Bone marrow (tissue), 2 donors: Measurements from ENCODE around the gene IFITM5.
"Not testable (repeated sequence)": the region's sequence is repeated elsewhere in the genome, so short reads cannot be mapped to it uniquely, and the experiment has no call there.

Experiments used
- DNase-seq, 2 donors: peaks; one replicate each; lab custom pipeline; 2025; lab: John Stamatoyannopoulos, UW

Gene IFITM5

GRCh38 chr11:312092-312816, 12.9 kb upstream of the IFITM5 start:
- no peak for DNase-seq

DNA sequence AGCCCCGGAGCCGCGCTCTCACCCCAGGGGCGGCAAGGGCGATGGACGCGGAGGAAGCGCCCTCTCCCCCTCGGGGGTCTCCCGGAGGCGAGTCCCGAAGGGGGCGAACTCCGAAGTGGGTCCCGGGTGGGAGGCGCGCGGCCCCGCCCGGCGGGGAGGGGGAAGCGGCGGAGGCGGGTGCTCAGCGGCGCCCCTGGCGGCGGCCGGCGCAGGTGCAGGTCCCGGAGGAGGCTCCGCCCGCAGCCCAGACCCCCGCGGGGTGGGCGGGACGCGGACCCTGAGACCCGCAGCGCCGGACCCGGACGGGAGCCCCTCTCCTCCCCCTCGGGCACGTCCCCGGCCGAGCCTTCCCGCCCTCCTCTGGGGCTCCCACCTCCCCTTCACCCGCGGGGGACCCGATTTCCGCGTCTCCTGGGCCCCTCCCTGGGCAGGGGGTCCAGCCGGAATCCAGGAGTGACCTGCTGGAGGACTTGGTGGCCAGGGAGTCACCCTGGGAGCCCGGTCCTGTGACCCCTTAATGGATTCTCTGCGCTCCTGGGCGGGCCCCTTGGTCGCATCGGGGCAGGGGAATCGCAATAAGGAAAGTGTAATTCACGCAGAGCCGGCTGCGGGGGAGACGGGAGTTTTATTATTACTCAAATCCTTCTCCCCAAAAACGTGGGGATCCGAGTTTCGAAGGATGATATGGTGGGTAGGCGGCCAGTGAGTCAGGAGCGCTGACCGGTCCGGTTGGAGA, 11.9 kb upstream of the IFITM5 start:
- not testable (repeated sequence) for DNase-seq

DNA sequence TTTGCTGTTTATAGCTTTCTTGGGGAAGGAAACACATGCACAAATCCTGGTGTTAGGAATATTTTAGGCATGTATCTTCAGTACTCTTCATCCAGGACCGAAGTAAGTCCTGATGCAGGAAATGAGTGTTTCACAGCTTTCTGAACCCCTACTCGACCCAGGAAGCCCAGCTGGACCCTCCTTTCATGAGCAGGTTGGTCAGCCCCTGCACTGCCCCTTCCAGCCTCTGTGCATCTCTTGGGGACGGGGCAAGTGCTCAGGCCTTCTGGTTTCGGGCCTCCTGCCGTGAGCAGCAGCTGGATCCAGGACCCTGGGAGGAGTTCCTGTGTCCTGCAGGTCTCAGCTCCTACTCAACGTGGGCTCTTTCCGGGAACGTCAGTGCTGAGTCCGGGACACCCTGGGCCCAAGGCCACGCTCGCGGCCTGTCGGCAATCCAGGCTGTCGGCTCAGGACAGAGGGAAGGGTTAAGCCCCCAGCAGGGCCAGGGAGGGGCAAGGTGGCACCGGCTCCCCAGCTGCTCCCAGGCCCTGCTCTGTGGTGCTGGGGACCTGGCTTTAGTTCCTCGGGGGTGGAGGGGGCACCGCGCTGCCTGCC, 10.8 kb upstream of the IFITM5 start:
- not testable (repeated sequence) for DNase-seq

DNA sequence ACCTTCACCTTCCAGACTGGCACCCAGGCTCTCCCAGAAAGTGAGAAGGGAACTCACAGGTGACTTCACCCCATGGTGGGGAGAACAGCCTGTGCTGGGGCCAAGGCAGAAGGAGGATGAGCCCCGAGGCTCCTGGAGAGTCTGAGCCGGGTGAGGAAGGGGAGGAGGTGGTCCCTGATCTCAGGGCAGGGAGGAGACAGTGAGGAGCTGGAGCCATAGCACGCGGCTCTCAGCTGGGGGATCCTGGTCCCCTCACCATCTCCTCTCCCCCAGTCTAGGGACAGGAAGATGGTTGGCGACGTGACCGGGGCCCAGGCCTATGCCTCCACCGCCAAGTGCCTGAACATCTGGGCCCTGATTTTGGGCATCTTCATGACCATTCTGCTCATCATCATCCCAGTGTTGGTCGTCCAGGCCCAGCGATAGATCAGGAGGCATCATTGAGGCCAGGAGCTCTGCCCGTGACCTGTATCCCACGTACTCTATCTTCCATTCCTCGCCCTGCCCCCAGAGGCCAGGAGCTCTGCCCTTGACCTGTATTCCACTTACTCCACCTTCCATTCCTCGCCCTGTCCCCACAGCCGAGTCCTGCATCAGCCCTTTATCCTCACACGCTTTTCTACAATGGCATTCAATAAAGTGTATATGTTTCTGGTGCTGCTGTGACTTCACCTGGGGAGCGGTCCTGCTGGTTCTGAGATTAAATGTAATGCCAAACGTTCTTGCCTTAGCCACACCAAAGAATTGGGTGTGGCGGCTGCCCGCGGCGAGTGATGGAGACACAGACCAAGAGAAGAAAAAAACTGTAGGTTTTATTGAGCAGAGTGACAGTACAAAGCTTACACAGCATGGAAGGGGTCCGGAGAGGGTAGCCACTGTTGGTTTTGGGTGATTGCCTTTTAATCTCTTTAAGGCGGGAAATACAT, 9.7 kb upstream of the IFITM5 start:
- DNase-seq: not testable (repeated sequence)

- DNase-seq: peak; percentile 34 to 66
Measured at GRCh38 chr11:307766-308708, 8.7 kb upstream of the IFITM5 start, which contains the start of gene IFITM2. IFITM2 (plus strand) TSS chr11:307816; CDS start chr11:308193, 377 bp downstream.

GRCh38 chr11:306645-307371, 7.5 kb upstream of the IFITM5 start:
- DNase-seq: no peak

DNA sequence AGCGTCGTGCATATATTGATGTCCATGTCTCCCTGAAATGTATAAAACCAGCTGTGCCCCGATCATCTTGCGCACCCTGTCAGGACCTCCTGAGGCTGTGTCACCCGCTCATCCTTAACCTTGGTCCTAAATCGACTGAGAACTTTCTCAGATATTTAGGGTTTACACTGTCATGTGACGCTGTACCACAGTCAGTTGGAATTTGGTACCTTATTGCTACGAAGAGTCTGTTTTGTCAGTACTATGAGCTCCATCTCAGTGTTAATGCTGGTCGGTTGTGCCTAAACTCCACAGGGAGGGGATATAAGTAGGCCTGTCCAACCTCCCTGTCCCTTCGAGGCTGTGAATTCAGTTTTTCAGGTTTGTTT, 6.5 kb upstream of the IFITM5 start:
- DNase-seq: no peak

GRCh38 chr11:304915-305843, 5.9 kb upstream of the IFITM5 start:
- peak in 1 of 2 donors; percentile 21 for DNase-seq

DNA sequence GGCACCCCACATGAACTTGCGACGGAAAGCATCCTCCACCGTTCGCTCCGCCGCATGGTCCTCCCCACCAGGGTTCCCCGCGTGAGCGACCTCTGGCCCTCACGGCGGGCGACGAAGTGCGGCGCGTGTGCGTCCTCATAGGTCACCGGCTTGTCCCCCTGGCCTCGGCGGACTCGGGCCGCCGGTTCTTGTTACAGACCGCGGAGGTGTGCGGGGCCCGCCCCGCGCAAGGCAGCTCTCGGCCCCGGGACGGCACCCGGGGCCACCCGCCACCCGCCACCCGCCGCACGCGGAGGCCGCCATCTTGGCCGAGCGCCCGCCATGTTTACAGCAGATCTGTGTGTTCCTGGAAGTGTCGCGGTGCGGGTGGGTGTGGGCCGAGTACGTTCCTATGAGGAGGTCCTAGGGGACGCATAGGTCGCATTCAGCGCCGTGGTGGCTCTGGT, 4.8 kb upstream of the IFITM5 start:
- no peak for DNase-seq

DNA sequence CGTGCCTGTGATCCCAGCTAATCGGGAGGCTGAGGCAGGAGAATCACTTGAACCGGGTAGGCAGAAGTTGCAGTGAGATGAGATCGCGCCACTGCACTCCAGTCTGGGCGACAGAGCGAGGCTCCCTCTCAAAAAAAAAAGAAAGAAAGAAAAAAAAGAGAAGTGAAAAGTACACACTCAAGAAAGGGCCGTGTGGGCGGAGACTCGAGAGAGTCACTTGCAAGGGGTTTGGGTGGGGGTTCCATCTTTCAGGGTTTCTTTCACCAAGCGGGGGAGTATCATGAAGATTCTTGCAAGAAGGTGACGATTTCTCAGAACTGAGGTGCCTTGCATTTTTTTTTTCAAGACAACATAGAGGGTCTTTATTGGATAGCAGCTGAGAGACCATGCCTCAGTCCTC, 4.0 kb upstream of the IFITM5 start:
- DNase-seq: no peak

DNA sequence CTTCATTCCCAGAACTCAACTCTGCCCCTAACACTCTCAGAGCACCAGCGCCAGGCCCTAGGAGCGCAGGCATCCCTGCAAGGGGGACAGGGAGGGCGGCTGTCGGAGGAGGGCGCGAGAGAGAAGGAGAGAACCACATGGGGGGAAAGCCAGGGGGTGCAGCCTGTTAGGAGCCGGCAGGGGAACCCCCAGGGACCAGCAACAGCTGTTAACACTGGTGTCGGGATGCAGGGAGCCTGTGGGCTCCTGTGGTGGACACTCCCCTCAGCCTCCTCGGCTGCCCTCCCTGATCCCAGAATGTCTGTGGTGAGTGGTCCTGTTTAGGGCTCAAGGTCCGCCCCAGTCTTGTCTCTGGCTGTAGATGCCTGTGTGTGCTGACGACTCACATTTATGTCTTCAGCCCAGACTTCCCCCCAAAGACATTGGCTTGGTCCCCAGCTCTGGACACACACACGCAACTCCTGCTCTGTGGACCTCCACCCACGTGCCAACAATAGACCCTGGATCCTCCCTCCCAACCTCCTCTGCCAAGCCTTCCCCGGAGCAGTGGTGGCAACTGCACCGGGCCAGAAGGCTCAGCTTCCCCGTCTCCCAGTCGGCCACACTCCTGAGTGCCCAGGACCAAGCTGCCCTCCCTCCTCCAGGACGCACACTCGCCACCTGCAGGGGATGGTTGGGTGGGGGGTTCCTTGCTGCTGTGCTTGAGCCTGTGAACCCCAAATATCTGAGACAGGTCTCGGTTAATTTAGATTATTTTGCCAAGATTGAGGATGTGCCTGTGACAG, 817 bp upstream of the IFITM5 start:
- peak in 1 of 2 donors; percentile 59 for DNase-seq

- DNase-seq: no peak
Measured at GRCh38 chr11:298406-299065, 790 bp downstream of the IFITM5 start.

- no peak for DNase-seq
Measured at GRCh38 chr11:297586-298405, 1.5 kb downstream of the IFITM5 start.

GRCh38 chr11:297051-297585, 2.2 kb downstream of the IFITM5 start:
- no peak for DNase-seq

DNA sequence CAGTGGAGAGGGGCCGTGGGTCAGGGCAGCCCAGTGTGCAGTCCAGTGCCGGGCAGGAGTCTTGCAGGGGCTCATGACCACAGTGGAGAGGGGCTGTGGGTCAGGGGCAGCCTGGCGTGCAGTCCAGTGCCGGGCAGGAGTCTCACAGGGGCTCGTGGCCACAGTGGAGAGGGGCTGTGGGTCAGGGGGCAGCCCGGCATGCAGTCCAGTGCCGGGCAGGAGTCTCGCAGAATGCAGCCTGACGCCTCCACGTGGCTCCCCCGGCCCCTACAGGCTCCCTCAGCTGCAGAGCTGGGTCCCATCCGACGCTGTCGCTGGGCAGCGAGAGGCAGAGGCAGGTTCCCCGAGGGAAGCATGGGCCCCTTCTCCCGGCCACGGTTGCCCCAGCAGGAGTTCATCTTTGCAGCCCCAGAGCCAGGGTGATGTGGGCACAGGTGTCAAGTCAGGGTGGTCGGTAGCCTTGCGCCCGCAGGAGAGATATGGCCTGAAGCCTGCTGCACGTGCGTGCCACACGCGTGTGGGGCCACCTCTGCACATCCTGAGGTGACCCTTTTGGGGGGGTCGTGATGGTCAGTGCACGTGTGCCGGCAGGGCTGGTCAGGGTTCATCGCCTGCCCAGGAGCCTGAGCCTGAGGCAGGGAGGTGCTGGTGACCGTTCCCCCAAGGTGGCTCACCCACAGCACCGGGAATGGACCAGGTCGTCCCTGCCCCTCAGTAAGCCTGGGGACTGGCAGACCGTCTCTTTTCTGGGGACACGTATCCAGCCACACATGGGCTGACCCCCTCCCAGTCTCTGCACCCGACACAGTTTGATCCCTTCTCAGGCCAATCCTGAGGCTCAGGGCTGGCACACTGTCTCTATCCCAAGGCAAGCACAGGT, 2.9 kb downstream of the IFITM5 start:
- DNase-seq: no peak
